ENCODE data around the gene TMEM269.

Gene TMEM269

GRCh38 chr1:42825036-42825851 is 40.5 kb downstream of the TMEM269 start:
- no peak for DNase-seq

GRCh38 chr1:42830631-42831030 is 45.8 kb downstream of the TMEM269 start:
- DNase-seq: no peak

- no peak for DNase-seq
Observed at GRCh38 chr1:42831273-42831672, 46.5 kb downstream of the TMEM269 start.

GRCh38 chr1:42832641-42833240 is 48.0 kb downstream of the TMEM269 start:
- no peak for DNase-seq

DNA sequence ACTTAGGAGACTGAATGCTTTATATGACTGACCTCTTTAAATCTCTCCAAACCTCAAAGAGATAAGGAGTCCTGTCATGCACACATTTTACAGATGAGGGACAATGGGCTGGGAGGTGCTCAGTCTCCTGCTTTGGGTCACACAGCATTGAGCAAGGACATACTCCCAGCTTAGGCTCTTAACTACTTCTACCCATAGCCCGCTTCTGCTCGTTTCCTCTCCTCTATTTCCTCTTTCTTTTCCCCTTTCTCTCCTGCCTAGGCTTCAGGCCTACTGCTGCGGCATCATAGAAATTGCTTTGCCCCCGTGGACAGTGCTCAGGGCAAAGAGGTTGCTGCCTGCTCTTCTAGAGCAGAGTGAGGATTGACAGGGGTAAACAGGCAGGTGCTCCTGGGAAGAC is 49.2 kb downstream of the TMEM269 start:
- DNase-seq: no peak

GRCh38 chr1:42834803-42835202 is 50.0 kb downstream of the TMEM269 start:
- no peak for DNase-seq

GRCh38 chr1:42835422-42835821 is 50.6 kb downstream of the TMEM269 start:
- DNase-seq: no peak

DNA sequence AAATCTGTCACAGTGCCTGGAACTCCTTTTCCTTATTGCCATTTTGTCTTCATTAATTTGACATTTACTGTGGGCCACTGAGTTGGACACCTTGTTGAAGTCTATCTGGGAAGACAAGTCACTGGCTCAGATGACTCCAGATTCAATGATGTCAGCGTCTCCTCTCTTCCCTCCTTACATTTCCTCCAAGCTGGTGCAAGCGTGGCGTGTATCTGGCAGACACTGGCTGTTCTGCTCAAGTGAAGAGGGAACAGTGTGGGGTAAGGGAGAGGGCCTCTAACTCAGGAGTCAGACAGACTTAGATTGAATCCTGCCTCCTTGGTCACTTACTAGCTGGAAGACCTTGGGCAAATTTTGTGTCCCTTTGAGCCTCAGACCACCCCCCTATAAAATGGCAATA is 52.9 kb downstream of the TMEM269 start:
- DNase-seq: no peak

- DNase-seq: no peak
Observed at GRCh38 chr1:42838482-42839190, 53.8 kb downstream of the TMEM269 start.

DNA sequence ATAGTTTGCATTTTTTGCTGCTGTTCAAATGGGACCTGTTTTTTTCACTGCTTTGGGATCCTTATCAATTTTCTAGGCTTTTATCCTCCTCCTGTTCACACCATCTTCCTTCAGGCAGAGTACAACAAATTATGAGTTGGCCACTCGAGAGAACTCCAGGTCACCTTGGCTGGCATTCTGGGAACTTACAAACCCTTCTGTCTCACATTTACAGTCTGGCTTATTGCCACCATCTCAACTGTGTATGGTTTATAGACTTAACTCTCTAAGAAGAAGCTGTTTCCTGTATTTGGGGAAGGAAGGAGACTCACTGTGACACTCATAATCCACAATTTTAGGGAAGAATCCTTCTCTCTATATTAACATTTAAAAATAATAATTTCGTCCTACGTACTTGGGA is 56.2 kb downstream of the TMEM269 start:
- DNase-seq: no peak

GRCh38 chr1:42841440-42842147 is 56.8 kb downstream of the TMEM269 start:
- no peak for DNase-seq

DNA sequence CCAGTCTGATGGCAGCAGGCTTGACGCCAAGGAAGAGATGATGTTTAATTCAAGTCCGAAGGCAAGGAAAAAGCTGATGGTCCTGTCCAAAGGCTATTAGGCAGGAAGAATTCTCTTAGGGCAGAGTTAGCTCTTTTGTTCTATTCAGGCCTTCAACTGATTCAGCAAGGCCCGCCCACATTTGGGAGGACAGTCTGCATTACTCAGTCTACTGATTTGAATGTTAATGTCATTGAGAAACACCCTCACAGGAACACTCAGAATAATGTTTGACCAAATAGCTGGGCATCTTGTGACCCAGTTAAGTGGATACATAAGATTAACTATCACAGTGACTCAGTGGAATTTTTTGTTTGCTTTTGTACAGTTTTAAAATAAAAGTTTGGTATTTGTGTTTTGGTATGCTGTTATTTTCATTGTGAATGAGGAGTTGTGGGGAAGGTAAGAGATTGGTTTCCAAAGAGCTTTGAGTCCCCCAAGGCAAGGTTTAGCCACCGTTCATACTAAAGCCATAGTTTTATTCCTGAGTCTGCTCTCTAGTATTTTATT is 59.9 kb downstream of the TMEM269 start:
- DNase-seq: no peak

DNA sequence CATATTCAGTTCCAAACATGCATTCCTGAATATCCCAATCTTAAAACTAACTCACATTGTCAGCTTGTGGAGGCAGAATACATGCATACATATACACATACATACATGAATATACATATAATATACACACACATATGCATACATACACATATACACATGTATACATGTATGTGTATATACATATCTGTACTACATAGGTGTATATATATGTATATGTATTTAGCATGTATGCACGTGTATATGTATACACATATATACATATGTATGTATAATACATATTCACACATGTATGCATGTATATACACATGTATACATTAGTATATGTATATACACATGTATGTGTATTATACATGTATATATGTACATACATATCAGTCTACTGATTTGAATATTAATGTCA is 60.4 kb downstream of the TMEM269 start:
- DNase-seq: no peak

DNA sequence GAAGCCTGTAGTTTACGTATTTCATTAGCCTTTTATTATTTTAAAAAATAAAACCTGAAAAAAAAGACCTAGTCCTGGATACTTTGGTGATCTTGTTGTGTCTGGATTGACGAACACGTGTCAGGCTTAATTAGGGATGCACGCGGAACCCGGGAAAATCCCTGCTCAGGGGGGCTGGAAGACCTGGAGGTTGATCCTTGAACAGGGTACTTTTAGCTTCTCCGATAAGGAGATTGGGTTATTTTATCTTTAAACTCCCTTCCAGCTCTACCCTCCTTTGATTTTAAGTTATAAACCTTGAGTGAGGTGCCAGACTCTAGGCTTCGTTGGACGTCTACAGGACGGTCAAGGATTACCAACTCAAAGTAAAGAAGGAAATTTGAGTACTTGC is 61.1 kb downstream of the TMEM269 start:
- DNase-seq: no peak

- peak; percentile 90 for DNase-seq
Observed at GRCh38 chr1:42846257-42847110, 61.7 kb downstream of the TMEM269 start, which contains the start of gene ZNF691. Gene ZNF691, plus strand, starts transcription at chr1:42846613. Its CDS starts 3,046 bp downstream, at chr1:42849659.

DNA sequence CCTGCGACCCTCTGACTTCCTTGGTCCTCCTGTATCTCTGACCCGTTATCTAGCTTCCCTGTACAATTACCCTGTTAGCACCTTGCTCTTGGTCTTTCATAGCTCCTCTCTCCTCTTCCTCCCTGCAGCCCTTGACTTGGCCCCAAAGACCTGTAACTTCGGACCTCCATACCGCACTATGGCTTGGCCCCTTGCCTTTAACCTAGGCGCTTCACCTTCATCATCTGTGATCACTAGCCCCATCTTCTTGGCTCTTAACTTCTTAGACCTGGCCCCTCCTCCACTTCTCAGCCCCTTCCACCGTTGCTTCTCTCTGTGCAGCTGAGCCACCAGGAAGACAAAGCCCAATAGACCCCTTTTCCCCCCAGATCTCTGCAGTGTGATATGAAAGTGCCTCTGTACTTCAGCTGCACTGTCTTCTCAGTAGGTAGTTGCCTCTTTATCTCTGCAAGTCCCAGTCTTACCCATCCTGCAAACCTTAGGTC is 62.4 kb downstream of the TMEM269 start:
- DNase-seq: no peak

- DNase-seq: no peak
Observed at GRCh38 chr1:42847721-42848460, 63.1 kb downstream of the TMEM269 start.

- no peak for DNase-seq
Observed at GRCh38 chr1:42848823-42849537, 64.2 kb downstream of the TMEM269 start.

- DNase-seq: no peak
Observed at GRCh38 chr1:42849944-42850343, 65.2 kb downstream of the TMEM269 start.

Data from right forelimb (tissue), 1 donor.